Fibroblast of upper back skin (primary cell): ENCODE results near the gene INAFM1.
A peak's percentile ranks its signal among the peaks of the same experiment; 100 is the strongest.

ENCODE experiments used
- DNase-seq: peaks from one replicate; pipeline ENCODE4 v3.0.0-alpha.2; 2013

Gene INAFM1

DNA sequence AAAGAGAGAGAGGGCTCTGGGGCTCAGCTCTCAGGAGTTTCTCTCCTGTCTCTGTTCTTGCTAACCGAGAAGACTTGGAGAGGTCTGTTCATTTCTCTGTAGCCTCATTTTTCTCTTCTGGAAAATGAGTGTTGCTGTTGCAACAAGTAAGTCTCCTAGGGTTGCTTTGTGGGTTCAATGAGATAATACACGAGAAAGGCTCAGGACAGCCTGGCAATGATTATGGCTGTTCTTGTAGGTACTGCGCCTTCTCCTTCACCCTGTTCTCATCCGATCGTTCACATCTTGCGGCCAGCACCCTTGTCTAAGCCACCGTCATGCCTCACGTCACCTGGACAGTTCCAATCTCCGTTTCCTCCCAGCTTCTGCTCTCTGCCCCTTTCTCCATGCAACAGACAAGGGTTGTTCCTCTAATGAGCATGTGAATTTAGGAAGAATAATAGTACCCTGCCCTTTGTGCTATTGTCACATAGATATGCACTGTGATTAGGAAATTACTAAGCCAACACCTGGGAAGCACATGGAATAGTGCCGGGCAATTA lies 39.1 kb downstream of the INAFM1 start:
- no peak for DNase-seq

- peak; percentile 85 for DNase-seq
Measured at GRCh38 chr19:47315125-47315821, 40.6 kb downstream of the INAFM1 start.

DNA sequence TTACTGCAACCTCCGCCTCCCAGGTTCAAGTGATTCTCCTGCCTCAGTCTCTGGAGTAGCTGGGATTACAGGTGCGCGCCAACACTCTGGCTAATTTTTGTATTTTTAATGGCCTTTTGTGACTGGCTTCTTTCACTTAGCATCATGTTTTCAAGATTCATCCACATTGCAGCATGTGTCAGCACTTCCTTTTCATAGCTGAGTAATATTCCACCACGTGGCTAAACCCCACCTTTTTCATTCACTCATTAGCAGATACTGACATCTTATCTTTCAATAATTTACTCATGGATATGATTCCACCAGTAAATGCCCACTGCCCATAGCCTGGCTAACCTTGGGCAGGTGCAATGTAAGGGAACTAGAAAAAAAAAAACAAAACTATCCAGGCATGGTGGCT lies 41.8 kb downstream of the INAFM1 start:
- no peak for DNase-seq

DNA sequence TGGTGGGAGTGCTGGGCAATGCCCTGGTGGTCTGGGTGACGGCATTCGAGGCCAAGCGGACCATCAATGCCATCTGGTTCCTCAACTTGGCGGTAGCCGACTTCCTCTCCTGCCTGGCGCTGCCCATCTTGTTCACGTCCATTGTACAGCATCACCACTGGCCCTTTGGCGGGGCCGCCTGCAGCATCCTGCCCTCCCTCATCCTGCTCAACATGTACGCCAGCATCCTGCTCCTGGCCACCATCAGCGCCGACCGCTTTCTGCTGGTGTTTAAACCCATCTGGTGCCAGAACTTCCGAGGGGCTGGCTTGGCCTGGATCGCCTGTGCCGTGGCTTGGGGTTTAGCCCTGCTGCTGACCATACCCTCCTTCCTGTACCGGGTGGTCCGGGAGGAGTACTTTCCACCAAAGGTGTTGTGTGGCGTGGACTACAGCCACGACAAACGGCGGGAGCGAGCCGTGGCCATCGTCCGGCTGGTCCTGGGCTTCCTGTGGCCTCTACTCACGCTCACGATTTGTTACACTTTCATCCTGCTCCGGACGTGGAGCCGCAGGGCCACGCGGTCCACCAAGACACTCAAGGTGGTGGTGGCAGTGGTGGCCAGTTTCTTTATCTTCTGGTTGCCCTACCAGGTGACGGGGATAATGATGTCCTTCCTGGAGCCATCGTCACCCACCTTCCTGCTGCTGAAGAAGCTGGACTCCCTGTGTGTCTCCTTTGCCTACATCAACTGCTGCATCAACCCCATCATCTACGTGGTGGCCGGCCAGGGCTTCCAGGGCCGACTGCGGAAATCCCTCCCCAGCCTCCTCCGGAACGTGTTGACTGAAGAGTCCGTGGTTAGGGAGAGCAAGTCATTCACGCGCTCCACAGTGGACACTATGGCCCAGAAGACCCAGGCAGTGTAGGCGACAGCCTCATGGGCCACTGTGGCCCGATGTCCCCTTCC lies 45.5 kb downstream of the INAFM1 start:
- no peak for DNase-seq

DNA sequence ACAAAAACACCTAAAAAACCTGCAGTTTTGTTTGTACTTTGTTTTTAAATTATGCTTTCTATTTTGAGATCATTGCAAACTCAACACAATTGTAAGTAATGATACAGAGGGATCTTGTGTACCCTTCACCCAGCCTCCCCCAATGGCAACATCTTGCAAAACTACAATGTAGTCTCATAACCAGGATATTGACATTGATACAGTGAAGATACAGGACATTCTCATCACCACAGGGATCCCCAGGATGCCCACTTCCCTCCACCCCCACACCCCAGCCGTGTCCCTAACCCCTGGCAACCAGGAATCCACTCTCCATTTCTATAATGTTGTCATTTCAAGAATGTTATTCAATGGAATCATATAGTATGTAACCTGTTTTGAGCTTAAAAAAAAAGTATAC lies 46.9 kb downstream of the INAFM1 start:
- DNase-seq = no peak

DNA sequence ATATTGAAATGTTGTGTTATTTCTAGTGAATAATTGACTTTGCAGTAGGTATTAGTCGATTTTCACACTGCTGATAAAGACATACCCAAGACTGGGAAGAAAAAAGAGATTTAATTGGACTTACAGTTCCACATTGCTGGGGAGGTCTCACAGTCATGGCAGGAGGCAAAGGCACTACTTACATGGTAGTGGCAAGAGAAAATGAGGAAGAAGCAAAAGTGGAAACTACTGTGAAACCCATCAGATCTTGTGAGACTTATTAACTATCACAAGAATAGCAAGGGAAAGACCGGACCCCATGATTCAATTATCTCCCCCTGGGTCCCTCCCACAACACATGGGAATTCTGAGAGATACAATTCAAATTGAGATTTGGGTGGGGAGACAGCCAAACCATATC lies 47.4 kb downstream of the INAFM1 start:
- no peak for DNase-seq

- DNase-seq = no peak
Measured at GRCh38 chr19:47323409-47323808, 48.7 kb downstream of the INAFM1 start.

GRCh38 chr19:47323872-47324271 lies 49.2 kb downstream of the INAFM1 start:
- no peak for DNase-seq

GRCh38 chr19:47324502-47324901 lies 49.8 kb downstream of the INAFM1 start:
- DNase-seq = no peak
